Right atrium auricular region (tissue), 2 donors: Measurements from ENCODE around the gene NAV2. TPM values are rescaled to one million over a fixed set of nuclear protein-coding genes. Genes with fewer than 3 reads are reported as not detected.

Experiments used
- DNase-seq: peaks from one replicate; pipeline ENCODE4 v3.0.0-alpha.2; 2019; ENCODE audit warnings: low spot score
- H3K27ac ChIP-seq, 2 donors: fragments of 200-600 bp; sonication (generic); 1 replicate in 1 of 2; 2 replicates in 1 of 2; pipeline ENCODE4 v1.5.1; 2016 to 2019
- H3K27me3 ChIP-seq, 2 donors: fragments of 200-600 bp; sonication (generic); one replicate each; pipeline versions ENCODE4 v1.5.1 to v1.6.0; 2017 to 2019
- H3K36me3 ChIP-seq: fragments of 200-600 bp; sonication (generic); one replicate; pipeline ENCODE4 v1.5.1; 2016
- H3K4me1 ChIP-seq, 2 donors: fragments of 200-600 bp; sonication (generic); one replicate each; pipeline versions ENCODE4 v1.5.1 to v1.6.0; 2017 to 2019
- H3K4me3 ChIP-seq, 2 donors: fragments of 200-600 bp; sonication (generic); 1 replicate in 1 of 2; 2 replicates in 1 of 2; pipeline ENCODE4 v1.5.1; 2017 to 2019; ENCODE audit warnings: mild to moderate bottlenecking in 1 of 2, moderate library complexity in 1 of 2
- H3K9me3 ChIP-seq, 2 donors: fragments of 200-600 bp; sonication (generic); one replicate each; pipeline ENCODE4 v1.5.1; 2019
- CTCF ChIP-seq, 2 donors: fragments of 200-600 bp; sonication (generic); IDR thresholded peaks; one replicate each; pipeline ENCODE4 v1.5.1; 2019; ENCODE audit warnings: antibody characterized with exemption in 2 of 2
- total RNA-seq, 2 donors: library from RNA; depleted of rRNA; stranded (reverse); fragments of >200 nt; gene quantifications; one replicate each; pipeline ENCODE4 v1.1.0, GENCODE V29; 2016

Gene NAV2
- total RNA-seq, 2 donors from 2014 or later = 11.4 to 19.2 TPM

GRCh38 chr11:20032577-20033260, 320.1 kb downstream of the NAV2 start:
- H3K4me3 ChIP-seq = no peak overlapping the region
- H3K36me3 ChIP-seq = peaks cover 5% of the 10 kb centered on the region
- H3K9me3 ChIP-seq = no peaks in the 10 kb centered on the region
- TF ChIP-seq CTCF (IDR thresholded peaks at IDR 0.05) = no peak
- H3K4me1 ChIP-seq = peaks cover 0 to 35% of the 10 kb centered on the region in 2 donors
- H3K27ac ChIP-seq = no peak overlapping the region
- no peaks in the 10 kb centered on the region for H3K27me3 ChIP-seq
- no peak for DNase-seq

GRCh38 chr11:20033806-20034205, 321.2 kb downstream of the NAV2 start:
- no peak for DNase-seq
- Histone ChIP-seq H3K4me1 (peaks cover 0 to 35% of the 10 kb centered on the region in 2 donors), H3K4me3 (no peak overlapping the region), H3K27ac (no peak overlapping the region), H3K9me3 (no peaks in the 10 kb centered on the region), H3K36me3 (peaks cover 8% of the 10 kb centered on the region), H3K27me3 (no peaks in the 10 kb centered on the region)
- no peak for TF ChIP-seq CTCF (IDR thresholded peaks at IDR 0.05)

GRCh38 chr11:20034941-20035340, 322.3 kb downstream of the NAV2 start:
- no peaks in the 10 kb centered on the region for H3K9me3 ChIP-seq
- H3K4me3 ChIP-seq = no peak overlapping the region
- no peak for TF ChIP-seq CTCF (IDR thresholded peaks at IDR 0.05)
- no peak for DNase-seq
- H3K27ac ChIP-seq = peak overlapping the region; percentile 24 to 53
- H3K4me1 ChIP-seq = peaks cover 0 to 35% of the 10 kb centered on the region in 2 donors
- H3K36me3 ChIP-seq = peaks cover 18% of the 10 kb centered on the region
- no peaks in the 10 kb centered on the region for H3K27me3 ChIP-seq

GRCh38 chr11:20035375-20035700, 322.7 kb downstream of the NAV2 start:
- peak overlapping the region; percentile 24 to 53 for H3K27ac ChIP-seq
- DNase-seq = no peak
- no peak for TF ChIP-seq CTCF (IDR thresholded peaks at IDR 0.05)
- no peak overlapping the region for H3K4me3 ChIP-seq
- no peaks in the 10 kb centered on the region for H3K27me3 ChIP-seq
- no peaks in the 10 kb centered on the region for H3K9me3 ChIP-seq
- H3K4me1 ChIP-seq = peaks cover 0 to 35% of the 10 kb centered on the region in 2 donors
- peaks cover 21% of the 10 kb centered on the region for H3K36me3 ChIP-seq

GRCh38 chr11:20035701-20036601, 323.3 kb downstream of the NAV2 start:
- TF ChIP-seq CTCF (IDR thresholded peaks at IDR 0.05) = no peak
- peaks cover 0 to 35% of the 10 kb centered on the region in 2 donors for H3K4me1 ChIP-seq
- H3K27ac ChIP-seq = peak overlapping the region; percentile 24 to 53
- H3K27me3 ChIP-seq = no peaks in the 10 kb centered on the region
- H3K36me3 ChIP-seq = peaks cover 26% of the 10 kb centered on the region
- H3K9me3 ChIP-seq = no peaks in the 10 kb centered on the region
- no peak for DNase-seq
- H3K4me3 ChIP-seq = no peak overlapping the region
